H1 (cell line): Measurements from ENCODE around the gene PRMT5.

Experiments
- CHD1 ChIP-seq: IDR thresholded peaks from 2 replicates; pipeline ENCODE4 v1.6.1; 2012; ENCODE audit warnings: low read depth, low read length, improper control_type of control experiment
- NRF1 ChIP-seq: IDR thresholded peaks from 2 replicates; pipeline ENCODE4 v1.6.1; 2011; ENCODE audit warnings: mild to moderate bottlenecking, low read depth, low read length, improper control_type of control experiment
- SIN3A ChIP-seq, 2 experiments: IDR thresholded peaks in 1 of 2; conservative IDR thresholded peaks in 1 of 2; 2 replicates each; pipeline ENCODE4 v1.6.1; 2011 to 2012; ENCODE audit warnings: low read length in 2 of 2, improper control_type of control experiment in 1 of 2, low read depth in 1 of 2, mild to moderate bottlenecking in 1 of 2
- TF ChIP-seq, protein P1 (sequence below), 3 experiments: IDR thresholded peaks; 1 replicate in 2 of 3; 2 replicates in 1 of 3; pipeline versions ENCODE4 v1.5.1 to v1.6.1; 2011; ENCODE audit warnings: low read length in 3 of 3, mild to moderate bottlenecking in 3 of 3, inconsistent platforms in 2 of 3, low read depth in 1 of 3, moderate library complexity in 1 of 3; ENCODE audit not compliant: insufficient read depth in 1 of 3; ENCODE audit errors: control extremely low read depth in 1 of 3

DNA sequence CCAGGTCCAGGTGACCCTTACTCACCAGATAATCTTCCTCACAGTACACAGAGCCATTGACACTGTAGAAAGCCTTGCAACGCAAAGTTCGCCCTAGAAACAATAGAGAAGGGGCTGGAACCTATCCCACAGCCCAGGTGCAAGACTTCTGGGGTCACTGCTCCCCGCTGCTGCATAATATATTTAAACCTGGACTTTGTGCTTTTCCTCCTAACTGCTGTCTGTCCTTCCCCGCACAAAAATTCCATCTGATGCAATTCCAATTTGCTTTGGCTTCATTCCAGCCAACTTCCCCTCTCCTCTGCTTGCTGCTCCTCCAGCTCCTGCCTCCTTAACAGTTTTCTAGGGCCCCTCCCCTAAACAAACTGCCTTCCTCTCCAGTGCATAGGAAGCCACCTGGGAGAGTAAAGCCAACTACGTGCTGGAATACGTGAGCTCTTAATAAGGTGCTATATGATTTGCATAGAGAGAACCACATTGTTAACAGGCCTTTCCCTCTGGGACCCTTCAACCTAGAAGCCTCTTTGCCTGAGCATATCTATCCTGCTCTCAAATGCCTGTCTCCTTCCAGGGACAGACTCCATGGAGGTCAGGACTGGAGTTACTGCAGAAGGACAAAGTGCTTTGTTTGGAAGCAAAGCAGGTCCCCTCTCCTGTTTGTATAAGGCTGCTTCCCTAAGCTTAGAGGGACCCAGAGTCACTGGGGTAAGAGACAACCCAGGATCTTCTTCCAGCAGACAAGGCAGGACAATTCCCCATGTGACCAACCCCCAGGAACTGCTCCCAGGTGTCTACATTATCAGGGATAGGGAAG lies 47.7 kb upstream of the PRMT5 start:
- no peak for TF ChIP-seq SIN3A (conservative IDR thresholded peaks at IDR 0.05 in 1 of 2, IDR thresholded peaks at IDR 0.05 in 1 of 2; ENCODE audit: low read depth in 1 of 2, low read length in 2 of 2)
- no peak for TF ChIP-seq CHD1
- TF ChIP-seq, protein P1, sequence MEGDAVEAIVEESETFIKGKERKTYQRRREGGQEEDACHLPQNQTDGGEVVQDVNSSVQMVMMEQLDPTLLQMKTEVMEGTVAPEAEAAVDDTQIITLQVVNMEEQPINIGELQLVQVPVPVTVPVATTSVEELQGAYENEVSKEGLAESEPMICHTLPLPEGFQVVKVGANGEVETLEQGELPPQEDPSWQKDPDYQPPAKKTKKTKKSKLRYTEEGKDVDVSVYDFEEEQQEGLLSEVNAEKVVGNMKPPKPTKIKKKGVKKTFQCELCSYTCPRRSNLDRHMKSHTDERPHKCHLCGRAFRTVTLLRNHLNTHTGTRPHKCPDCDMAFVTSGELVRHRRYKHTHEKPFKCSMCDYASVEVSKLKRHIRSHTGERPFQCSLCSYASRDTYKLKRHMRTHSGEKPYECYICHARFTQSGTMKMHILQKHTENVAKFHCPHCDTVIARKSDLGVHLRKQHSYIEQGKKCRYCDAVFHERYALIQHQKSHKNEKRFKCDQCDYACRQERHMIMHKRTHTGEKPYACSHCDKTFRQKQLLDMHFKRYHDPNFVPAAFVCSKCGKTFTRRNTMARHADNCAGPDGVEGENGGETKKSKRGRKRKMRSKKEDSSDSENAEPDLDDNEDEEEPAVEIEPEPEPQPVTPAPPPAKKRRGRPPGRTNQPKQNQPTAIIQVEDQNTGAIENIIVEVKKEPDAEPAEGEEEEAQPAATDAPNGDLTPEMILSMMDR (IDR thresholded peaks at IDR 0.05; ENCODE audit: control extremely low read depth in 1 of 3, insufficient read depth in 1 of 3, low read depth in 1 of 3, low read length in 3 of 3), result no peak
- no peak for TF ChIP-seq NRF1
